K562 (cell line): ENCODE results near the gene GZMM.

Experiments
- ASH1L ChIP-seq: fragments of 450-650 bp; IDR thresholded peaks from 2 replicates; pipeline ENCODE4 v1.6.1; 2018; ENCODE audit warnings: borderline replicate concordance, mild to moderate bottlenecking, low read depth; ENCODE audit not compliant: partially characterized antibody
- BRCA1 ChIP-seq, 2 experiments: fragments of 450-650 bp in 1 of 2; sonication (generic) in 1 of 2; formaldehyde crosslinking in 1 of 2; IDR thresholded peaks; 2 replicates each; pipeline versions ENCODE4 v1.5.0 to v1.6.1; 2017 to 2020; ENCODE audit warnings: mild to moderate bottlenecking in 1 of 2, missing genetic modification reagents in 1 of 2
- CTCF ChIP-seq, 3 experiments: IDR thresholded peaks in 2 of 3; conservative IDR thresholded peaks in 1 of 3; 2 replicates each; pipeline ENCODE4 v1.5.1; 2011 to 2012; ENCODE audit warnings: low read length in 3 of 3, mild to moderate bottlenecking in 3 of 3, control low read depth in 2 of 3, improper control_type of control experiment in 1 of 3, inconsistent platforms in 1 of 3, low read depth in 1 of 3, mixed read lengths in 1 of 3, moderate library complexity in 1 of 3; ENCODE audit not compliant: insufficient read depth in 2 of 3
- E2F6 ChIP-seq, 2 experiments: IDR thresholded peaks; 2 replicates each; pipeline ENCODE4 v1.6.1; 2011; ENCODE audit warnings: borderline replicate concordance in 1 of 2, control low read depth in 1 of 2, low read depth in 1 of 2, low read length in 1 of 2, mild to moderate bottlenecking in 1 of 2, mixed read lengths in 1 of 2, moderate library complexity in 1 of 2; ENCODE audit not compliant: insufficient read depth in 1 of 2, insufficient read length in 1 of 2, poor library complexity in 1 of 2, severe bottlenecking in 1 of 2; ENCODE audit errors: extremely low read depth in 1 of 2
- EHMT2 ChIP-seq: fragments of 450-650 bp; IDR thresholded peaks from 2 replicates; pipeline ENCODE4 v1.6.1; 2018; ENCODE audit warnings: antibody characterized with exemption
- GABPA ChIP-seq: fragments of 200-800 bp; sonication (Bioruptor generic); conservative IDR thresholded peaks from 2 replicates; pipeline ENCODE4 v1.6.1; 2016; ENCODE audit warnings: low read depth, missing genetic modification characterization, missing compliant biosample characterization
- GTF2A2 ChIP-seq: IDR thresholded peaks from 2 replicates; pipeline ENCODE4 v1.6.1; 2016; ENCODE audit warnings: mild to moderate bottlenecking, missing genetic modification characterization, missing compliant biosample characterization
- KAT2B ChIP-seq: IDR thresholded peaks from one replicate; pipeline ENCODE4 v1.6.1; 2012; ENCODE audit warnings: low read depth, mild to moderate bottlenecking, control low read depth, inconsistent platforms, low read length, moderate library complexity
- MLLT1 ChIP-seq, 2 experiments: fragments of 450-650 bp; IDR thresholded peaks; 2 replicates each; pipeline ENCODE4 v1.6.1; 2016
- PTTG1 ChIP-seq: fragments of 450-650 bp; IDR thresholded peaks from 2 replicates; pipeline ENCODE4 v1.6.1; 2016; ENCODE audit warnings: low read depth, mild to moderate bottlenecking, missing genetic modification characterization, missing compliant biosample characterization
- TBP ChIP-seq: optimal IDR thresholded peaks from 2 replicates; pipeline ENCODE3; 2011; ENCODE audit warnings: low read depth, low read length, improper control_type of control experiment
- ZNF507 ChIP-seq: conservative IDR thresholded peaks from 2 replicates; pipeline ENCODE4 v1.6.1; 2017; ENCODE audit warnings: missing genetic modification characterization, missing compliant biosample characterization
- ZNF707 ChIP-seq: fragments of 250-450 bp; sonication (Bioruptor Pico); conservative IDR thresholded peaks from 2 replicates; pipeline ENCODE4 v1.8.0; 2022; ENCODE audit warnings: inconsistent platforms, mild to moderate bottlenecking, moderate library complexity
- TF ChIP-seq, protein P1 (sequence below): sonication (generic); formaldehyde crosslinking; IDR thresholded peaks from 2 replicates; pipeline ENCODE4 v1.9.0; 2022; ENCODE audit warnings: mild to moderate bottlenecking, missing genetic modification reagents

DNA sequence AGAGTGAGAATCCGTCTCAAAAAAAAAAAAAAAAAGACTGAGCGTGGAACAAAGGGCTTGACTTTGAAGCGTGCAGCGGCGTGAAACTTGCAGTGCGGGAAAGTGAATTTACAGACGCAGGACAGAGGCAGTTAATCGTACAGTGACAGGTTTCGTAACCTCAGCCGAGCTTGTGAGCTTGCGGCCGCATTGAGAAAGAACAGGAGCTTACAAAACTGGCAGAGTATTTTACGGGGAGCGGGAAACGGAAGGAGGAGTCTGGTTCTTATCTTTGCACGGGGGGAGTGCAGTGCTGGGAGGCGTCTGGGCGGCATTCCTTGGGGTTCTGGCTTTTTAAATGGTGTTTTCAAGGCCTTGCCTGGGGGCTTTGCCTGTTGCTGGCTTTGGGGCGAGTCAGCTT, 22.6 kb downstream of the GZMM start:
- TF ChIP-seq TBP (no peak), GTF2A2 (tag) (no peak), E2F6 (IDR thresholded peaks at IDR 0.05; ENCODE audit: borderline replicate concordance in 1 of 2, extremely low read depth in 1 of 2, insufficient read depth in 1 of 2, insufficient read length in 1 of 2, low read depth in 1 of 2, low read length in 1 of 2, poor library complexity in 1 of 2, severe bottlenecking in 1 of 2) (peak; percentile 68 to 84), ZNF707 (no peak), EHMT2 (no peak), ZNF507 (tag) (no peak), KAT2B (no peak), ASH1L (no peak), PTTG1 (tag) (no peak), CTCF (IDR thresholded peaks at IDR 0.05 in 2 of 3, conservative IDR thresholded peaks at IDR 0.05 in 1 of 3; ENCODE audit: insufficient read depth in 2 of 3, low read depth in 1 of 3, low read length in 3 of 3) (no peak), BRCA1 (IDR thresholded peaks at IDR 0.05) (no peak), BRCA1 (CRISPR knock-in tag; IDR thresholded peaks at IDR 0.05) (no peak), MLLT1 (IDR thresholded peaks at IDR 0.05) (0 out of 4 replicates have a peak, but pooled peaks of 1 of the 2 experiments have one; percentile 38), GABPA (tag) (peak; percentile 54)
- TF ChIP-seq, protein P1, sequence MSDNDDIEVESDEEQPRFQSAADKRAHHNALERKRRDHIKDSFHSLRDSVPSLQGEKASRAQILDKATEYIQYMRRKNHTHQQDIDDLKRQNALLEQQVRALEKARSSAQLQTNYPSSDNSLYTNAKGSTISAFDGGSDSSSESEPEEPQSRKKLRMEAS = no peak
